BLaER1 treated with 17β-estradiol and CSF1 and Interleukin-3, amounts not matched to agents 10 nM and 100 nM (cell line): Measurements from ENCODE around the gene PLK5.
"Not testable (repeated sequence)": the region's sequence is repeated elsewhere in the genome, so short reads cannot be mapped to it uniquely, and the experiment has no call there.

Experiments
- H3K27ac ChIP-seq, 11 experiments: shearing (Covaris generic); formaldehyde crosslinking; 2 replicates each; pipeline ENCODE4 v1.8.1; 2022
- H3K27me3 ChIP-seq, 11 experiments: shearing (Covaris generic); formaldehyde crosslinking; 2 replicates each; pipeline ENCODE4 v1.8.1; 2022
- H3K36me3 ChIP-seq, 11 experiments: shearing (Covaris generic); formaldehyde crosslinking; 2 replicates each; pipeline ENCODE4 v1.8.1; 2022
- H3K4me1 ChIP-seq, 10 experiments: shearing (Covaris generic); formaldehyde crosslinking; 2 replicates each; pipeline ENCODE4 v1.8.1; 2022
- H3K4me2 ChIP-seq, 11 experiments: shearing (Covaris generic); formaldehyde crosslinking; 2 replicates each; pipeline ENCODE4 v1.8.1; 2022
- H3K4me3 ChIP-seq, 10 experiments: shearing (Covaris generic); formaldehyde crosslinking; 2 replicates each; pipeline ENCODE4 v1.8.1; 2022
- H3K9ac ChIP-seq, 11 experiments: shearing (Covaris generic); formaldehyde crosslinking; 2 replicates each; pipeline ENCODE4 v1.8.1; 2022
- H3K9me3 ChIP-seq, 11 experiments: shearing (Covaris generic); formaldehyde crosslinking; replicated peaks in 1 of 11; 2 replicates each; pipeline ENCODE4 v1.8.1; 2022
- H4K20me1 ChIP-seq, 11 experiments: shearing (Covaris generic); formaldehyde crosslinking; 2 replicates each; pipeline ENCODE4 v1.8.1; 2022
- Cebpa-rat ChIP-seq, 11 experiments: shearing (Covaris generic); IDR thresholded peaks; 2 replicates each; pipeline ENCODE4 v1.8.1; 2022

PLK5 gene, protein sequence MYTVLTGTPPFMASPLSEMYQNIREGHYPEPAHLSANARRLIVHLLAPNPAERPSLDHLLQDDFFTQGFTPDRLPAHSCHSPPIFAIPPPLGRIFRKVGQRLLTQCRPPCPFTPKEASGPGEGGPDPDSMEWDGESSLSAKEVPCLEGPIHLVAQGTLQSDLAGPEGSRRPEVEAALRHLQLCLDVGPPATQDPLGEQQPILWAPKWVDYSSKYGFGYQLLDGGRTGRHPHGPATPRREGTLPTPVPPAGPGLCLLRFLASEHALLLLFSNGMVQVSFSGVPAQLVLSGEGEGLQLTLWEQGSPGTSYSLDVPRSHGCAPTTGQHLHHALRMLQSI

DNA sequence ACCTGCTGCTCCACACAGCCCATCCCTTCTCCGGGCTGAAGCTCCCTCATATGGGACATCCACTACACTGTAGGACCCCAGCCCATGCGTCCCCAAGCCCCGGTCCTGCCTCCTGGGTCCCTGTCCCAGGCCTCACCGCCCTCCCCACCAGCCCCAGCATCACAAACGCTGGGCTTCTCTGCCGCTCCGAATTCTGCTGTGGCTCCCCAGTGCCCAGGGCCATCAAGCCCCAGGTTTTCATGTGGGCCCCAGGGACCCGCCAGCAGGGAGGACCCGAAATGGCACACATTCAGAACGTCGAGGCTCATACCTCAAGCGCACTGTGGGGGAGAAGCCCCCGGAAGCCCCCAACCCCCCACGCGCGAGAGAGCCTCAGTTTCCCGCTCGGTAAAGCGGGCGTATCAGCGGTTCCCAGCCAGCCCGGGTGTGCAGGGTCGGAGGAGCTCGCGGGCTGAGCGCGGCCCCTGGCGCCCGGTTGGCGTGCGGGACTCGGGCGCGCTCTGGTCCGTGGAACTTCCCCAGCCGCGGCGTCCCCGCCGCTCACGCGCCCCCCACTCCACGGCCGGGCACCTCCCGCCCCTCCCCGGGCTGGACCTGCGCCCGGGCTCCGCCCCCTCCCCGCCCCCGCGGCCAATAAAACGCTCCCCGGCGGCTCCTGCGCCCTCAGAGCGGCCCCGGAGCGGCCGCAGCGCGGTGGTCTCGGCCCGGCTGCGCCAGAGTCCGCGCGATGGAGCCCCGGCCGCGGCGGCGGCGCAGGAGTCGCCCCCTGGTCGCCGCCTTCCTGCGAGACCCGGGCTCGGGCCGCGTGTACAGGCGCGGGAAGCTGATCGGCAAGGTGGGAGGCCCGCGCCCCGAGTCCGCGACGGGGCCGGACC, at the start of gene PLK5:
PLK5 (plus strand) TSS at position 666 of the 875 bp plus-strand sequence. CDS start 2,920 bp downstream, outside the sequence.
- Histone ChIP-seq H3K27me3 (peaks cover 20 to 36% (median 30%) of the 10 kb centered on the region in 11 experiments; a peak in 20 of 22 replicates), H3K27ac (no peak within 1 kb of the TSS), H3K4me3 (no peak within 1 kb of the TSS), H3K9ac (no peak within 1 kb of the TSS), H4K20me1 (peaks cover 0 to 25% (median 0%) of the 10 kb centered on the region in 11 experiments; a peak in 2 of 22 replicates), H3K36me3 (no peaks in the 10 kb centered on the region), H3K4me1 (peaks cover 8 to 28% (median 21%) of the 10 kb centered on the region in 10 experiments), H3K4me2 (no peak within 1 kb of the TSS), H3K9me3 (0 out of 22 replicates have a peak, but pooled peaks cover 0 to 4% (median 0%) of the 10 kb centered on the region in 11 experiments)
- no peak for TF ChIP-seq Cebpa-rat (IDR thresholded peaks at IDR 0.05)

GRCh38 chr19:1474765-1475351, 49.0 kb upstream of the PLK5 start:
- no peak for TF ChIP-seq Cebpa-rat (IDR thresholded peaks at IDR 0.05)
- Histone ChIP-seq H3K9ac (peak overlapping the region in 2 of 11 experiments; percentile 9 to 17; a peak in 1 of 22 replicates), H3K4me2 (no peak overlapping the region), H3K27me3 (peaks cover 34 to 48% (median 40%) of the 10 kb centered on the region in 11 experiments), H3K27ac (no peak overlapping the region), H4K20me1 (peaks cover 80 to 89% (median 87%) of the 10 kb centered on the region in 11 experiments), H3K4me1 (peaks cover 46 to 60% (median 52%) of the 10 kb centered on the region in 10 experiments), H3K4me3 (no peak overlapping the region), H3K36me3 (peaks cover 23 to 45% (median 39%) of the 10 kb centered on the region in 11 experiments; a peak in 21 of 22 replicates), H3K9me3 (no peaks in the 10 kb centered on the region)

DNA sequence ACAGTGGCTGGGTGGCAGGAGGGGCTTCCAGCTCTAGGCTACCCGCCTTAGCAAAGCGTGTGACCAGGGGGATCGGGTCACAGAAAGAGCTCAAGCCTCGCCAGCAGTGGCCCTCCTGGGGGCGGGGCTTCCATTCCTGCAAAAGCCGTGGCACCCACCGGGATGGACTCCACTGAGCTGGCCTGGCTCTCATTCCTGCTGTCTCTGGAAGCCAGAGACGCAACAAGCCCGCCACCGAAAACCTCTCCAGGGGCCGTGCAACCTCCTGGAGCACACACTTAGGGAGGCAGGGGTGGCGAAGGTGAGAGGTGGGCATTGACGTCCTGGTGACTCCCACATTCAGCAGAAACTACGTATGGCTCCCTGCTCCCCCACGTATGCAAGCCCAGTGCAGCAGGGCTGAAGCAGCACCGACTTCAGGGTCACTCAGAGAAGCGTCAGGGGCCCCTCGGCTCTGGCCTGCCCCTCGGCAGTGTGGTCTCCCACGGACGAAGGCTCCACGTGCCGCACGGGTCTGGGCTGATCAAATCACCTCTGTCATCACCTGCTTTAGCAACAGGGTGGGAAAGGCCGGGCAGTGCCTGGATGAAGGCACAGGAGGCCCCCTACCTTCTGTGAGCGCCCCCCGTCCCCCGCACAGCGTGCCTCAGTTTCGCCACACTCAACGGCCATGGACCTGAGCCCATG, 48.0 kb upstream of the PLK5 start:
- H3K9ac ChIP-seq: no peak overlapping the region; a peak in 1 of 22 replicates
- H3K4me3 ChIP-seq: no peak overlapping the region
- H3K9me3 ChIP-seq: no peaks in the 10 kb centered on the region
- no peak for TF ChIP-seq Cebpa-rat (IDR thresholded peaks at IDR 0.05)
- no peak overlapping the region for H3K27ac ChIP-seq
- peaks cover 24 to 38% (median 30%) of the 10 kb centered on the region in 11 experiments for H3K27me3 ChIP-seq
- H3K36me3 ChIP-seq: peaks cover 23 to 45% (median 39%) of the 10 kb centered on the region in 11 experiments; a peak in 21 of 22 replicates
- 0 out of 22 replicates have a peak overlapping the region, but pooled peaks of 1 of the 11 experiments have one; percentile 3 for H3K4me2 ChIP-seq
- peaks cover 45 to 60% (median 52%) of the 10 kb centered on the region in 10 experiments for H3K4me1 ChIP-seq
- H4K20me1 ChIP-seq: peaks cover 70 to 79% (median 76%) of the 10 kb centered on the region in 11 experiments

GRCh38 chr19:1477056-1477455, 46.8 kb upstream of the PLK5 start:
- Histone ChIP-seq H4K20me1 (peaks cover 58 to 67% (median 65%) of the 10 kb centered on the region in 11 experiments), H3K4me1 (peaks cover 40 to 55% (median 45%) of the 10 kb centered on the region in 10 experiments), H3K4me2 (peak overlapping the region in 10 of 11 experiments; percentile 91 to 96 (median 95); a peak in 17 of 22 replicates), H3K4me3 (peak overlapping the region in 3 of 10 experiments; percentile 82 to 88 (median 88); a peak in 1 of 20 replicates), H3K9ac (peak overlapping the region in 8 of 11 experiments; percentile 70 to 89 (median 86); a peak in 8 of 22 replicates), H3K27me3 (peaks cover 12 to 26% (median 18%) of the 10 kb centered on the region in 11 experiments), H3K36me3 (peaks cover 23 to 45% (median 39%) of the 10 kb centered on the region in 11 experiments; a peak in 21 of 22 replicates)
- not testable (repeated sequence) for H3K9me3 ChIP-seq, H3K27ac ChIP-seq

DNA sequence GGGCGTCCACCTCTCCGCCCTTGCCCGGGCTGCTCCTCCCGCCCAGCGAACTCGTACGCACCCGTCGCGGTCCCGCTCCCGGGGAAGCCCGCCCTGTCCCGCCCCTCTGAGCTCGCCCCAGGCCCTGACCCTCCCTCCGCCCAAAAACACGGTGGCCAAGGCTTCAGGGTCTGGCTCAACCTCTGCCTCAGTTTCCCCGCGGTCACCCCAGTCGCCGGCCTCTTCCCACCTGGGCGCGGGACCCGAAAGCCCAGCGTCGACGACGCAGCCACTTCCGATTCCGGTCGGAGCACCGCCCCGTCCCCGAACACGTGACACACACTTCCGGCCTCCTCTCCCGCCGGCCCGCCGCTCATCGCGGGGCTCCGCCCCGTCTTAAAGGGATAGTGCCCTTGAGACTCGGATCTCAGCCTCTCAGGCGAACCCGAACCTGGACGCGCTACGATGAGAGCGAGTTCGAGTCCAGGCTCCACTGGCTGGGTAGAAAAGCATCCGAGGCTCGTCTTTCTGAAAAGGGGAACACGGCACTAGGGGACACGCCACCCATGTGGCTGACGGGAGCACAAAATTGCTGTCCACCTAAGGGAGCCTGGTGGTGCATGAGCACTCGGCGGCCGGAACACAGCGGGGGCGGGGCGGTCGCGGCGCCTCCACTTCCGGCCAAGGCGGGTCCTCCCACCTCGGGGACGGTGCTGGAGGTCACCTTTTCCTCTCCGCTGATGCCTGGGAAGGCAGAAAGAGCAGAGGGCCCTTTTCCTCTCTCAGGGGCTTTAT, 44.8 kb upstream of the PLK5 start, which contains the start of gene C19orf25:
C19orf25 (minus strand) TSS at position 282 of the 774 bp plus-strand sequence. CDS start 312 bp downstream, outside the sequence.
- H3K9ac ChIP-seq: peak within 1 kb of the TSS; percentile 70 to 89 (median 86)
- peaks cover 30 to 44% (median 37%) of the 10 kb centered on the region in 10 experiments for H3K4me1 ChIP-seq
- H3K4me2 ChIP-seq: peak within 1 kb of the TSS; percentile 91 to 96 (median 95)
- no peak for TF ChIP-seq Cebpa-rat (IDR thresholded peaks at IDR 0.05)
- H3K4me3 ChIP-seq: peak within 1 kb of the TSS; percentile 75 to 89 (median 86)
- peak within 1 kb of the TSS; percentile 52 to 86 (median 78) for H3K27ac ChIP-seq
- no peaks in the 10 kb centered on the region for H3K9me3 ChIP-seq
- peaks cover 0 to 6% (median 0%) of the 10 kb centered on the region in 11 experiments; a peak in 7 of 22 replicates for H3K27me3 ChIP-seq
- peaks cover 20 to 36% (median 34%) of the 10 kb centered on the region in 11 experiments; a peak in 21 of 22 replicates for H3K36me3 ChIP-seq
- H4K20me1 ChIP-seq: peaks cover 38 to 46% (median 44%) of the 10 kb centered on the region in 11 experiments

- H3K36me3 ChIP-seq: peaks cover 0 to 14% (median 12%) of the 10 kb centered on the region in 11 experiments; a peak in 19 of 22 replicates
- H4K20me1 ChIP-seq: peaks cover 15 to 24% (median 22%) of the 10 kb centered on the region in 11 experiments
- peaks cover 30 to 44% (median 37%) of the 10 kb centered on the region in 10 experiments for H3K4me1 ChIP-seq
- H3K9ac ChIP-seq: 0 out of 22 replicates have a peak overlapping the region, but pooled peaks of 1 of the 11 experiments have one; percentile 20
- H3K27me3 ChIP-seq: no peaks in the 10 kb centered on the region
- no peaks in the 10 kb centered on the region for H3K9me3 ChIP-seq
- peak overlapping the region; percentile 6 to 96 (median 91); a peak in 14 of 22 replicates for H3K4me2 ChIP-seq
- no peak overlapping the region for H3K4me3 ChIP-seq
- 0 out of 22 replicates have a peak overlapping the region, but pooled peaks of 1 of the 11 experiments have one; percentile 21 for H3K27ac ChIP-seq
- no peak for TF ChIP-seq Cebpa-rat (IDR thresholded peaks at IDR 0.05)
These were observed 42.5 kb upstream of the PLK5 start for GRCh38 chr19:1481224-1481892.
